AG04450 (cell line): ENCODE results near the gene GRAMD1A. TPM values are rescaled to one million over a fixed set of nuclear protein-coding genes. Genes with fewer than 3 reads are reported as not detected.

Experiments used
- CTCF ChIA-PET: fragments of 300-600, 350-600 bp; formaldehyde crosslinking; extraction: SDS; loops from one replicate; lab custom pipeline; 2022; ENCODE audit warnings: antibody characterized with exemption, inconsistent platforms; lab: Charles Lee
- POLR2A ChIA-PET: fragments of 350-600 bp; formaldehyde crosslinking; extraction: SDS; loops from one replicate; lab custom pipeline; 2021; ENCODE audit warnings: antibody characterized with exemption, inconsistent platforms; lab: Yijun Ruan, JAX
- DNase-seq: peaks from one replicate; pipeline ENCODE4 v3.0.0-alpha.2; 2011; ENCODE audit warnings: low read depth, low spot score
- H3K27ac ChIP-seq: one replicate; pipeline ENCODE4 v1.5.1; 2012; ENCODE audit warnings: low read depth, low read length, control low read depth
- H3K27me3 ChIP-seq: one replicate; pipeline ENCODE4 v1.6.0; 2012; ENCODE audit warnings: low read length; ENCODE audit not compliant: control insufficient read depth, insufficient read depth
- H3K4me3 ChIP-seq: 2 replicates; pipeline ENCODE4 v1.5.1; 2011; ENCODE audit warnings: mild to moderate bottlenecking, low read depth, low read length, control low read depth
- H3K9me3 ChIP-seq: 2 replicates; pipeline ENCODE4 v1.5.1; 2012; ENCODE audit warnings: low read length; ENCODE audit not compliant: control insufficient read depth, insufficient read depth
- polyA plus RNA-seq: library from polyadenylated mRNA; depleted of rRNA; stranded (reverse); fragments of >200 nt; gene quantifications from 2 replicates; pipeline ENCODE4 v1.2.3, GENCODE V29; 2011
- TF ChIP-seq, protein P1 (sequence below): IDR thresholded peaks from 2 replicates; pipeline ENCODE4 v1.5.1; 2011; ENCODE audit warnings: low read depth, low read length, control low read depth, inconsistent platforms

GRAMD1A gene
- polyA plus RNA-seq, 1 experiment, result 53.2 TPM

DNA sequence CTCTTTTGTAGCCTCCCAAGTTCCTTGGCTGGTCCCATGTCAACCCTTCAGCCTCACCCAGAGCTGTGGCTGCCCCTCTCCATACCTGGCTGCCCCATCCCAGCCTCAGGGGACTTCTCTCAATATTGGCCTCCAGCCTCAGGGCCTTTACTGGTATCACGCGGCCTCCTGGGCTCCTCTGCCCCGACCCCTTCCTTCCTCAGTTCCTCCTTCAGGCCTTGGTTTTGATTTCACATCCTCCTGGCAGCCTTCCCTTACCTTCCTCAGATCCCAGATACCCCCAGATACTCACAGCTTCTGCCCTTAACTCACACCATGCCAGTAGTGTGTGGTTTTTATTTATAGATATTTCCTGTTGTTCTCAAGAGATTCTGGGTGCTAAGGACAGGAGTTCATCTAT lies 17.4 kb downstream of the GRAMD1A start:
- TF ChIP-seq, protein P1, sequence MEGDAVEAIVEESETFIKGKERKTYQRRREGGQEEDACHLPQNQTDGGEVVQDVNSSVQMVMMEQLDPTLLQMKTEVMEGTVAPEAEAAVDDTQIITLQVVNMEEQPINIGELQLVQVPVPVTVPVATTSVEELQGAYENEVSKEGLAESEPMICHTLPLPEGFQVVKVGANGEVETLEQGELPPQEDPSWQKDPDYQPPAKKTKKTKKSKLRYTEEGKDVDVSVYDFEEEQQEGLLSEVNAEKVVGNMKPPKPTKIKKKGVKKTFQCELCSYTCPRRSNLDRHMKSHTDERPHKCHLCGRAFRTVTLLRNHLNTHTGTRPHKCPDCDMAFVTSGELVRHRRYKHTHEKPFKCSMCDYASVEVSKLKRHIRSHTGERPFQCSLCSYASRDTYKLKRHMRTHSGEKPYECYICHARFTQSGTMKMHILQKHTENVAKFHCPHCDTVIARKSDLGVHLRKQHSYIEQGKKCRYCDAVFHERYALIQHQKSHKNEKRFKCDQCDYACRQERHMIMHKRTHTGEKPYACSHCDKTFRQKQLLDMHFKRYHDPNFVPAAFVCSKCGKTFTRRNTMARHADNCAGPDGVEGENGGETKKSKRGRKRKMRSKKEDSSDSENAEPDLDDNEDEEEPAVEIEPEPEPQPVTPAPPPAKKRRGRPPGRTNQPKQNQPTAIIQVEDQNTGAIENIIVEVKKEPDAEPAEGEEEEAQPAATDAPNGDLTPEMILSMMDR, result no peak
- Histone ChIP-seq H3K9me3 (no peaks in the 10 kb centered on the region; the same call in 1 of the 2 replicates), H3K27ac (no peak overlapping the region), H3K4me3 (no peak overlapping the region), H3K27me3 (no peaks in the 10 kb centered on the region)
- DNase-seq, result no peak
- ChIA-PET POLR2A (no interaction called here), CTCF (interaction anchor here (0.9 to 1.0 kb wide), 2 partner anchors 27 to 44 kb away, joined by 3 to 4 read pairs; no protein-coding TSS in a partner anchor)

- ChIA-PET POLR2A (no interaction called here), CTCF (interaction anchor here (1.0 kb wide), 1 partner anchor 26 kb away, joined by 3 read pairs; no protein-coding TSS in a partner anchor)
- no peaks in the 10 kb centered on the region for H3K27me3 ChIP-seq
- H3K27ac ChIP-seq, result no peak overlapping the region
- TF ChIP-seq, protein P1, result no peak
- H3K9me3 ChIP-seq, result no peaks in the 10 kb centered on the region; the same call in 1 of the 2 replicates
- no peak for DNase-seq
- H3K4me3 ChIP-seq, result no peak overlapping the region
These were observed 18.3 kb downstream of the GRAMD1A start for GRCh38 chr19:35018379-35018778.

DNA sequence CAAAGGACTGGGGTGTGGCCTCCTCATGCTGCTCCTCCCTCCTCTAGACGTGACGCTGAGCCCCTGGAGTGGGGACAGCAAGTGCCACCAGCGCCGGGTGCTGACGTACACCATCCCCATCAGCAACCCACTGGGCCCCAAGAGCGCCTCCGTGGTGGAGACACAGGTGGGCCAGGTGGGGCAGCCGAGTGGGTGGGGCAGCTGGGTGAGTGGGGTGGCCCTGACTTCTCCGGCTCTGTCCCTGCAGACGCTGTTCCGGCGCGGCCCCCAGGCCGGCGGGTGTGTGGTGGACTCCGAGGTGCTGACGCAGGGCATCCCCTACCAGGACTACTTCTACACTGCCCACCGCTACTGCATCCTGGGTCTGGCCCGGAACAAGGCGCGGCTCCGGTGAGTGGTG lies 19.0 kb downstream of the GRAMD1A start:
- no peaks in the 10 kb centered on the region; the same call in 1 of the 2 replicates for H3K9me3 ChIP-seq
- TF ChIP-seq, protein P1, result no peak
- H3K4me3 ChIP-seq, result no peak overlapping the region
- DNase-seq, result no peak
- POLR2A ChIA-PET, result no interaction called here
- H3K27me3 ChIP-seq, result no peaks in the 10 kb centered on the region
- H3K27ac ChIP-seq, result no peak overlapping the region
- CTCF ChIA-PET, result interaction anchor here (1.0 kb wide), 1 partner anchor 25 kb away, joined by 3 read pairs; no protein-coding TSS in a partner anchor

- CTCF ChIA-PET, result interaction anchor here (1.0 to 1.2 kb wide), 2 partner anchors 47 to 121 kb away, joined by 3 read pairs; no protein-coding TSS in a partner anchor
- DNase-seq, result no peak
- POLR2A ChIA-PET, result no interaction called here
These were observed 20.9 kb downstream of the GRAMD1A start for GRCh38 chr19:35021016-35021415.

DNA sequence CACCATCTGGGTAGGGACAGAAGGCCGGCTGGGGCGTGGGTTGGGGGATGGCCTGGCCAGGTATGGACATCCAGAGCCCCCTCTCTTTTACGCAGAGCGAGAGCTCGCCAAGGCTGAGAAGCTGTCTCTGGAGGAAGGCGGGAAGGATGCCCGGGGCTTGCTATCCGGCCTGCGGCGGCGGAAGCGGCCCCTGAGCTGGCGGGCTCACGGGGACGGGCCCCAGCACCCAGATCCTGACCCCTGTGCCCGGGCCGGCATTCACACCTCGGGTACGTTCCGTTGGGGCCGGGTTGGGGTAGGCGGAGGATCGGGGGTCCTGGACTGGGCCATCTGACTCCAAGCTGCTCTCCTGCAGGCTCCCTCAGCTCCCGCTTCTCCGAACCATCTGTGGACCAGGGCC lies 21.5 kb downstream of the GRAMD1A start:
- TF ChIP-seq, protein P1, result no peak
- Histone ChIP-seq H3K9me3 (no peaks in the 10 kb centered on the region), H3K4me3 (no peak overlapping the region), H3K27me3 (no peaks in the 10 kb centered on the region), H3K27ac (no peak overlapping the region)
- no peak for DNase-seq
- ChIA-PET POLR2A (no interaction called here), CTCF (interaction anchor here (1.0 to 1.2 kb wide), 2 partner anchors 48 to 121 kb away, joined by 3 read pairs; no protein-coding TSS in a partner anchor)

More at GRCh38 chr19:35021016-35021415, 20.9 kb downstream of the GRAMD1A start:
- Histone ChIP-seq H3K27ac (no peak overlapping the region), H3K27me3 (no peaks in the 10 kb centered on the region), H3K9me3 (no peaks in the 10 kb centered on the region), H3K4me3 (no peak overlapping the region)
- TF ChIP-seq, protein P1, result no peak
